MM.1S (cell line): Measurements from ENCODE around the gene PPP1R1C.

Source experiments
- EZH2phosphoT487 ChIP-seq: fragments of 300-600 bp; sonication (generic); IDR thresholded peaks from 2 replicates; pipeline ENCODE4 v1.6.1; 2018; ENCODE audit warnings: antibody characterized with exemption, low read length
- TF ChIP-seq, protein P1 (sequence below): fragments of 300-600 bp; sonication (generic); IDR thresholded peaks from 2 replicates; pipeline ENCODE4 v1.5.1; 2016; ENCODE audit warnings: antibody characterized with exemption, low read length, mixed read lengths

DNA sequence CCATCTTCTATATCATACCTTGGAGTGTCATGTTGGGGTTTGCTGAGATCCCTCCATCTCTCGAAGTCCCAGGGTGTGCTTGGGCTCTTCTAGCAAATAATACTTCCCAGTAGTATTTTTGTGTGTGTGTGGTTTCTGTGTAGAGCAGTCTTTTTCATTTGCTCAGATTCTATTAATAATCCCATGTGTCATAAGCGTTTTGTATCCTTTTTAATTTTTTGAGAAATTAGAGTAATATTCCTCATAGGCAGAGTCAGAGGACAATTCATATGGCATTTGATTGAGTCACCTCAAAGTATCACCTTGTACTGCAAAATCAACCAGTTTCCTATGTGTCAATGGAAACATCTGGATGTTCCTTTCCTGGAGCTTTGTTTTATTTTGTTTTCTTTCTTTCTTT is 37.4 kb upstream of the PPP1R1C start:
- TF ChIP-seq, protein P1, sequence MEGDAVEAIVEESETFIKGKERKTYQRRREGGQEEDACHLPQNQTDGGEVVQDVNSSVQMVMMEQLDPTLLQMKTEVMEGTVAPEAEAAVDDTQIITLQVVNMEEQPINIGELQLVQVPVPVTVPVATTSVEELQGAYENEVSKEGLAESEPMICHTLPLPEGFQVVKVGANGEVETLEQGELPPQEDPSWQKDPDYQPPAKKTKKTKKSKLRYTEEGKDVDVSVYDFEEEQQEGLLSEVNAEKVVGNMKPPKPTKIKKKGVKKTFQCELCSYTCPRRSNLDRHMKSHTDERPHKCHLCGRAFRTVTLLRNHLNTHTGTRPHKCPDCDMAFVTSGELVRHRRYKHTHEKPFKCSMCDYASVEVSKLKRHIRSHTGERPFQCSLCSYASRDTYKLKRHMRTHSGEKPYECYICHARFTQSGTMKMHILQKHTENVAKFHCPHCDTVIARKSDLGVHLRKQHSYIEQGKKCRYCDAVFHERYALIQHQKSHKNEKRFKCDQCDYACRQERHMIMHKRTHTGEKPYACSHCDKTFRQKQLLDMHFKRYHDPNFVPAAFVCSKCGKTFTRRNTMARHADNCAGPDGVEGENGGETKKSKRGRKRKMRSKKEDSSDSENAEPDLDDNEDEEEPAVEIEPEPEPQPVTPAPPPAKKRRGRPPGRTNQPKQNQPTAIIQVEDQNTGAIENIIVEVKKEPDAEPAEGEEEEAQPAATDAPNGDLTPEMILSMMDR: no peak
- TF ChIP-seq EZH2phosphoT487: no peak
